Astrocyte (in vitro differentiated cells and primary cell): ENCODE results near the gene CEACAM20.

Source experiments
- EZH2 ChIP-seq: IDR thresholded peaks from 2 replicates; pipeline ENCODE4 v1.6.1; 2012; ENCODE audit warnings: mild to moderate bottlenecking, low read length, inconsistent platforms; ENCODE audit not compliant: insufficient read depth
- TF ChIP-seq, protein P1 (sequence below): IDR thresholded peaks from 2 replicates; pipeline ENCODE4 v1.5.1; 2011; ENCODE audit warnings: low read depth, mild to moderate bottlenecking, inconsistent platforms, low read length, moderate library complexity; ENCODE audit not compliant: insufficient read depth

DNA sequence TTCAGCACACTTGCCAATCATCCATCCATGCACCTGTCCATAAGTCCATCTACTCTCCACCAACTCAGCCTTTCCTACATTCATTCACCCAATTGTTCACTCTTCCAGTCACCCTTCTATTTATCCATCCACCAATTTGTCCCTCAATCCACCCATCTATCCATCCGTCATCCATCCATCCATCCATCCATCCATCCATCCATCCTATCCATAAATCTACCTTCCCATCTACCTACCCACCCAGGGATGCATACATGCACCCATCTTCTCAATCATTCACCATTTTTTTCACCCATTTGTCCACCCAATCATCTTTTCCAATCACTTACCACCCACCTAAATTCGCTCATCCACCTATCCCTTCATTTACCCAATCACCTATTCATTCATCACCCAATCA is 14.6 kb upstream of the CEACAM20 start:
- TF ChIP-seq, protein P1, sequence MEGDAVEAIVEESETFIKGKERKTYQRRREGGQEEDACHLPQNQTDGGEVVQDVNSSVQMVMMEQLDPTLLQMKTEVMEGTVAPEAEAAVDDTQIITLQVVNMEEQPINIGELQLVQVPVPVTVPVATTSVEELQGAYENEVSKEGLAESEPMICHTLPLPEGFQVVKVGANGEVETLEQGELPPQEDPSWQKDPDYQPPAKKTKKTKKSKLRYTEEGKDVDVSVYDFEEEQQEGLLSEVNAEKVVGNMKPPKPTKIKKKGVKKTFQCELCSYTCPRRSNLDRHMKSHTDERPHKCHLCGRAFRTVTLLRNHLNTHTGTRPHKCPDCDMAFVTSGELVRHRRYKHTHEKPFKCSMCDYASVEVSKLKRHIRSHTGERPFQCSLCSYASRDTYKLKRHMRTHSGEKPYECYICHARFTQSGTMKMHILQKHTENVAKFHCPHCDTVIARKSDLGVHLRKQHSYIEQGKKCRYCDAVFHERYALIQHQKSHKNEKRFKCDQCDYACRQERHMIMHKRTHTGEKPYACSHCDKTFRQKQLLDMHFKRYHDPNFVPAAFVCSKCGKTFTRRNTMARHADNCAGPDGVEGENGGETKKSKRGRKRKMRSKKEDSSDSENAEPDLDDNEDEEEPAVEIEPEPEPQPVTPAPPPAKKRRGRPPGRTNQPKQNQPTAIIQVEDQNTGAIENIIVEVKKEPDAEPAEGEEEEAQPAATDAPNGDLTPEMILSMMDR = no peak
- TF ChIP-seq EZH2 = no peak
